ENCODE data around the gene ZNF785.

DNA sequence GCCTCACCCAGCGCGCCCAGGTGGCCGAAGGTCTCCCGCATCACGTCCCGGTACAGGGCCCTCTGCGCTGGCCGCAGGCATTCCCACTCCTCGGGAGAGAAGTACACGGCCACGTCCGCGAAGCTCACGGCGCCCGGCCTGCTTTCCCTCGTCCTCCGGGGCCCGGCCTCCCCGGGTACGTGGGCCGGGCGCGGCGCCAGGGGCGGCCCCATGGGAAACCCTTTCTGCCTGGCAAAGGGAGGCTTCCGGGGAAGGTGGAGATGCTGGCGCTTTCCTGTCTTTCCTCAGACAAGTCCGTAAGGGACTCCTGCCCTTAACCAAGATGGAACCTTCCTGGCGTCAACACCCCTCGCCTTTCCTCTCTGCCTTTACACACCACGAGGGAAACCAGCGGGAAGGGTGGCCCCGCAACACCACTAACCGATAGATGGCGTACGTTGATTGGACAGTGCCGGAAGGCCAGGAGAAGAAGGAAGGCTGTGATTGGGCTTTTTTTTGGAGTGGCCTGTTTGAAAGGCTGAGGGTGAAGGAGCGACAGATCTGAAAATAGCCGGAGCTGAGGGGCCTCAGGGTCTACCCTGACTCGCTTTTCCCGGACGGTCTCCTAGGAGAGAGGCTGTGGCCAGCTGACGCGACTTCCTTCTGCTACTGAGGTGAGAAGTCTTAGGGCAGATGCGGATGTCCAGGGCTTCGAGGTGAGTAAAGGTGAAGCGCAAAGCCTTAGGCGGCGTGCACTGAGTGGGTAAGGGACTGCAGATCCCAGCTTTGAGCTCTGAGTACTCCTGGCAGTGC is at the start of gene ZNF785:
- TF ChIP-seq, protein P1, sequence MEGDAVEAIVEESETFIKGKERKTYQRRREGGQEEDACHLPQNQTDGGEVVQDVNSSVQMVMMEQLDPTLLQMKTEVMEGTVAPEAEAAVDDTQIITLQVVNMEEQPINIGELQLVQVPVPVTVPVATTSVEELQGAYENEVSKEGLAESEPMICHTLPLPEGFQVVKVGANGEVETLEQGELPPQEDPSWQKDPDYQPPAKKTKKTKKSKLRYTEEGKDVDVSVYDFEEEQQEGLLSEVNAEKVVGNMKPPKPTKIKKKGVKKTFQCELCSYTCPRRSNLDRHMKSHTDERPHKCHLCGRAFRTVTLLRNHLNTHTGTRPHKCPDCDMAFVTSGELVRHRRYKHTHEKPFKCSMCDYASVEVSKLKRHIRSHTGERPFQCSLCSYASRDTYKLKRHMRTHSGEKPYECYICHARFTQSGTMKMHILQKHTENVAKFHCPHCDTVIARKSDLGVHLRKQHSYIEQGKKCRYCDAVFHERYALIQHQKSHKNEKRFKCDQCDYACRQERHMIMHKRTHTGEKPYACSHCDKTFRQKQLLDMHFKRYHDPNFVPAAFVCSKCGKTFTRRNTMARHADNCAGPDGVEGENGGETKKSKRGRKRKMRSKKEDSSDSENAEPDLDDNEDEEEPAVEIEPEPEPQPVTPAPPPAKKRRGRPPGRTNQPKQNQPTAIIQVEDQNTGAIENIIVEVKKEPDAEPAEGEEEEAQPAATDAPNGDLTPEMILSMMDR (IDR thresholded peaks at IDR 0.05; ENCODE audit: insufficient read depth, low read depth, low read length), result peak; percentile 3
- TF ChIP-seq EZH2 (IDR thresholded peaks at IDR 0.05; ENCODE audit: insufficient read depth, low read length), result no peak

Measured in astrocyte (in vitro differentiated cells and primary cell).